Globus pallidus (tissue), 1 donor: Measurements from ENCODE around the gene SENP7.
"Not testable (repeated sequence)": the region's sequence is repeated elsewhere in the genome, so short reads cannot be mapped to it uniquely, and the experiment has no call there.

Source experiments
- DNase-seq: peaks from one replicate; pipeline ENCODE4 v3.0.0-alpha.2; 2015; ENCODE audit warnings: low spot score

The SENP7 gene

DNA sequence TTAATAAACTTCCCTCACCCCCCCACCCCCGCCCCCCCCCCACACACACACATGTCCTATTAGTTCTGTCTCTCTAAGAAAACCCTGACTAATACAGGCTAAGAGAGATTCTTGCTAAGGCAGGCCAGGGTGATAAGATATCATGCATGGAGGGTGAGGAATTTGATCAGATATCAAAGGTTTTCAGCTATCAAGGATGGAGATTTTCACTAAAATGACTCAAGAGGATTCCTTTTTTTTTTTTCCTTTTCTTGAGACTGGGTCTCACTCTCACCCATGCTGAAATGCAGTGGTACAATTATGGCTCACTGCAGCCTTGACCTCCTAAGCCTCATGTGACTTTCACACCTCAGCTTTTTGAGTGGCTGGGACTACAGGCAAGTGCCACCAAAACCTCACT, 14.9 kb upstream of the SENP7 start:
- no peak for DNase-seq

DNA sequence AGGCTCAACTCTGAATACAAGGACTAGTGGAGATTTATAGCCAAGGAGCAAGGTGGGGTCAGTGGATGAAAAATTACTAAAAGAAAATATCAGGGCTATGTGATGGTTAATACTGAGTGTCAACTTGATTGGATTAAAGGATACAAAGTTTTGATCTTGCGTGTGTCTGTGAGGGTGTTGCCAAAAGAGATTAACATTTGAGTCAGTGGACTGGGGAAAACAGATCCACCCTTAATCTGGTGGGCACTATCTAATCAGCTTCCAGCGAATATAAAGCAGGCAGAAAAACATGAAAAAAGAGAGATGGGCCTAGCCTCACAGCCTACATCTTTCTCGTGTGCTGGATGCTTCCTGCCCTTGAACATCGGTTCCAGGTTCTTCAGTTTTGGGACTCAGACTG, 14.4 kb upstream of the SENP7 start:
- no peak for DNase-seq

DNA sequence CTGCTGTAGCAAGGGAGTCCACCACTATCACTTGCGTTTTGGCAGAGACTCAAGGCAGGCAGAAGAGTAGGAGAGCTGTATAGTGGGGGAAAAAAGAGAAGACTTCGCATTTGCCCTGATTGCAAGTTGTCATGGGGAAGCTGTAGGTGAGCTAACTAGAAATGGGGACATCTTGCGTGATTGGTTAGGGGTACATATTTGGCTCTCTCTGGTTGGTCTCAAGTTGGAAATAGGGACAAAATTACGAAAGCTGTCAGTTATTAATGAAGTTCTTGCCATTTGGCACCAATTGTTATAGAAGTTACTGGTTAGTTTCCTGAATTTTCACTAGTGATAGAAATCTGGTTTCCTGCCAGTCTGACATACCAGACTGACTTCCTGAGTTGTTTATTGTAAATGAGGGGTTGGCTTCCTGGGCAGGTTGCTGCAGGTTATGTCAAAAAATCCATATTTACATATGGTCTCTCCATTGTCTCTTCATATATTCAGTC, 8.2 kb upstream of the SENP7 start:
- no peak for DNase-seq

DNA sequence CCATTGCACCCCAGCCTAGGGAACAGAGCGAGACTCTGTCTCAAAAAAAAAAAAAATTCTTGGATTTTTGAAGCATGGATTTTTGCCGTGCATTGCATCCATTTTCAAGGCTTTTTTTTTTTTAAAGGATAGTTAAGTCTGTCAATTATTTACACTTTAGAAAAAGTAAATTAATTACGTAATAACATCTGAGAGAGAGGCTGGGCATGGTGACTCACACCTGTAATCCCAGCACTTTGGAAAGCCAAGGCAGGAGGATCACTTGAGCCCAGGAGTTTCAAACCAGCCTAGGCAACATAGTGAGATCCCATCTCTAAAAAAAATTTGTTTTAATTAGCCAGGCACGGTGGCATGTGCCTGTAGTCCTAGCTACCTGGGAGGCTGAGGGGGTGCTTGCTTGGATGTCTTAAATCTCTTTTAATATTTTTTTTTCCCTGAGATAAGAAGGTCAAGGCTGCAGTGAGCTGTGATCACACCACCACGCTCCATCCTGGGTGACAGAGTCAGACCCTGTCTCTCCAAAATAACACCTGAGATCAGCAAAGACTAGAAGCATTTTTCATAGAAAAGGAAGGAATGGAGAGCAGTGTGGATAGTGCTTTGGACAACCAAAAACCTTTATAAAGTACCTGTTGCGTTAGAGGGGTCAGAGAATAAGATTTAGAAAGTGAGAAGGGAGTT, 6.8 kb upstream of the SENP7 start:
- no peak for DNase-seq

DNA sequence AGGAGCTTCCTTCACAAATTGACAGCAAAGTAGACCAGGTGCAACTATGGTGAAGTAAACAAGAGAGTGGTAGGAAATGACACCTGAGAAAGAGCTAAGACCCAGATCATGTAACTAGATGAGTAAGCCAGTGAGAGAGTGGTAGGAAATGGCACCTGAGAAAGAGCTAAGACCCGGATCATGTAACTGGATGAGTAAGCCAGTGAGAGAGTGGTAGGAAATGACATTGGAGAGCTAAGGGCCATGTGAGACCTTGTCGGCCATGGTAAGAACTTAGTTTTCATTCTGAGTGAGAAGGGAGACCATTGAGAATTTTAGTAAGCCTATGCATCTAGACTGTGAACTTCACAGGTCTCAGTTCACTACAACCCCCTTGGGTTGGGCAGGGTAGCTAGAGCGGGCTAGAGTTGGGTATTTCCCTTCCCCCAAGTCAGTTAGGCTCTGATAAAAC, 5.4 kb upstream of the SENP7 start:
- no peak for DNase-seq

DNA sequence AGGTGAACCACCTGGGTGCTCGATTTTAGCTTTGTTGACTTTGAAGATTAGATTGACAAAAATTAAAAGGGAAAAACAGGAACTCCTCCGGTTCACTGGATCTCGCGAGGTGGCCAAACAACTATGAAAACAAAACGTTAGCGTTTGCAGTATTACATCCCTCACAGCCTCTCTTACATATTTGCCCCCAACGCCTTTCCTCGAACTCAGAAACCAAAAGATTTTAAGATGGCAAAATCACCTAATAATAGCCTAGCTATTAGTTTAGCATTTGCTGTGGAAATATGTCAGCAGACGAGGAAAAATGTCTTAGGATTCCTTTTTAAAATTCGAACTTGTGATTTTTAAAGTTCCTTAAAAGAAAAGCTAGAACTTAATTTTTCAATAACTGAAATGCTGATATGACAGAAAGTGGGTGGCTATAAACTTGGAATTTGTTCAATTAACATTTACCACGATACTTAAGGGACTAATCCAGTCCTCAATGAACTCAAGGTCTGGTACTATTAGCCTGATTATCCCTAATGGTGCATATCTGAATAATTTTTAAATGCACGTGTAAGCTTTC, 491 bp upstream of the SENP7 start:
- no peak for DNase-seq

DNA sequence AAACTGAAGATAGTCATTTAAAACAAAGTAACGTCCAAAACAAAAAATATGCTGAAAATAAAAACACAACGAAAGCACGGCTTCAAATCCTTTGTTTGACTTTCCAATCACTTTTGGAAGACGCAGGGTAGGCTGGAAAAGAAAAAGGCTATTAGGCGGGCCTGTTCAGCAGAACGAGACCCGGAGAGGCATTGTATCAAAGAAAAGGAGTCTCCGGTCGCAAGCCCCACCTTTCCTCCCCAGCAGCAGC, 691 bp downstream of the SENP7 start:
- no peak for DNase-seq

DNA sequence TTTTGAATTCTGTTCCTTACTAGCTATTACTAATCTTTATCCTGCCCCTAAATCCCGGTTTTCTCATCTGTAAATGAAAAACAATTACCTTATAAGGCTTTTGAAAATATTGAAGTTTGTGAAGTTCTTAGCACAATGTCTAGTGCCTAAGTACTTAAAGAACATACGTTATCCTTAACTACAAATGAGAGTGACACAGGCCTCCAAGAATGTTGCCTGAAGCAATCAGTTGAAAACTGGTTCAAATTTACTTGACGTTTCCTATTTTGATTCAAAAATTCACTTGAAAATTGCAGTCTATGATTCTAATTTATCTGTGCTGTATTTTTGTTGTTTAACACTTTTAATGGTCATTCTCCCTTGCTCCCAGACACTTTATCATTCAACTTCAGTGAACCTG, 3.2 kb downstream of the SENP7 start:
- DNase-seq = no peak

DNA sequence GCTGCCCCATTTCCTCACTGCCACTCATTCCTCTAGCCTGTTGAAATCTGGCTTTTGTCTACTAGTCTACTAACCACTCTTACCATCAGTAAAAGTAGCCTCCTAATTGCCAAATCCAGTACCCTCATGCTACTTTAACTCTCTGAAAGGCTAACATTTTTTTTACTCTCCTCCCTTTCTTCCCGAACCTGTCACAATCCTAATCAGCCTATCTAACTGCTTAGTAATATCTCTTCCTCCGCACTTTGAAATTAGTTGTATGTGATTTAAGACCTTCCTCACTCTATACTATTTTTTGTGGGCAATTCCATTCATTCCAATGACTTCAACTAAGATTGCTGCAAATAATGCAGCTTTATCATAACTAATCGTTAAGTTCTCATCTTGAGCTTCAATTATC, 3.7 kb downstream of the SENP7 start:
- DNase-seq = no peak

DNA sequence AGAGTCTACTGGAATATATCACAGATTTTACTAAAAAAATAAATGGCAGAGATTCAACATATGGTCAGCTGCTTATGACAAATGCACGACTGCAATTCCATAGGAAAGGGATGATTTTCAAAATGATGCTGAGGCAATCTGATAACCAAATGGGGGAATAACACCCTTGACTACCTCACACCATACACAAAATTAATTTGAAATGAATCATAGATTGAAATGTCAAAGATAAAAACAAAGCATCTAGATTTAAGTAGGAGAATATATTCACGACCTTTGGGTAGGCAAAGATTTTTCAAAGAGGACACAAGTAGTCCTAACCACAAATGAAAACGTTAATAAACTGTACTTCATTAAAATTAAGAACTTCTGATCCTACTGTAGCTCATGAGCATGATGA, 11.2 kb downstream of the SENP7 start:
- no peak for DNase-seq

DNA sequence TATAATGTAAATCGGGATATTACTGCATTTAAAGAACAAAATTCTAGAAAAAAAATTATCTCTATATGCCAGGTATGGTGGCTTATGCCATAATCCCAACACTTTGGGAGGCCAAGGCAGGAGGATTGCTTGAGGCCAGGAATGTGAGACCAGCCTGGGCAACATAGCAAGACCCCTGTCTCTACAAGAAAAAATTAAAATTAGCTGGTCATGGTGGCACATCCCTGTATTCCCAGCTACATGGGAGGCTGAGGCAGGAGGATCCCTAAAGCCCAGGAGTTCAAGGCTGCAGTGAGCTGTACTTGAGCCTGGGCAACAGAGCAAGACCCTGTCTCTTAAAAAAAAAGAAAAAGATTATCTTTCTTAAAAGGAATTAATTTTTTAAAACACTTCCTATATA, 12.8 kb downstream of the SENP7 start:
- no peak for DNase-seq

DNA sequence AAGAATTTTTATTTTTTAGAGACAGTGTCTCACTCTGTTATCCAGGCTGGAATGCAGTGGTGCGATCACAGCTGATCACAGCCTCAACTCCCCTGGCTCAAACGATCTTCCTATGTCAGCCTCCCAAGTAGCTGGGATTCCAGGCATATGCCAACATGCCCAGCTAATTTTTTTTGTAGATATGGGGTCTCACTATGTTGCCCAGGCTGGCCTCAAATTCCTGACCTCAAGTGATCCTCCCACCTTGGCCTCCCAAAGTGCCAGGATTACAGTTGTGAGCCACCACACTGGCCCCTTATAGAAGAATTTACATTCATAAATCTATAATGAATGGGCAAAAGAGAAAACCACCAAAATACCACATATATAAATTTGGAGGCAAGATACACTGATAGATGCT, 15.2 kb downstream of the SENP7 start:
- DNase-seq = no peak

DNA sequence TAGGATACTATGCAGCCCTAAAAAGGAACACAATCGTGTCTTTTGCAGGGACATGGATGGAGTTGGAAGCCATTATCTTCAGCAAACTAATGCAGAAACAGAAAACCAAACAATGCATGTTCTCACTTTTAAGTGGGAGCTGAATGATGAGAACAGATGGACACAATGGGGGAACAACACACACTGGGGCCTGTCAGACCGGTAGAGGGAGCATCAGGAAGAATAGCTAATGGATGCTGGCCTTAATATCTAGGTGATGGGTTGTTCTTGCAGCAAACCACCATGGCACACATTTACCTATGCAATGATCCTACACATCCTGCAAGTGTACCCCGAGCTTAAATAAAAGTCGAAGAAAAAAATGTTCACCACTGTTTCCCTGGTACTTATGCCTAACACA, 17.5 kb downstream of the SENP7 start:
- DNase-seq = no peak

DNA sequence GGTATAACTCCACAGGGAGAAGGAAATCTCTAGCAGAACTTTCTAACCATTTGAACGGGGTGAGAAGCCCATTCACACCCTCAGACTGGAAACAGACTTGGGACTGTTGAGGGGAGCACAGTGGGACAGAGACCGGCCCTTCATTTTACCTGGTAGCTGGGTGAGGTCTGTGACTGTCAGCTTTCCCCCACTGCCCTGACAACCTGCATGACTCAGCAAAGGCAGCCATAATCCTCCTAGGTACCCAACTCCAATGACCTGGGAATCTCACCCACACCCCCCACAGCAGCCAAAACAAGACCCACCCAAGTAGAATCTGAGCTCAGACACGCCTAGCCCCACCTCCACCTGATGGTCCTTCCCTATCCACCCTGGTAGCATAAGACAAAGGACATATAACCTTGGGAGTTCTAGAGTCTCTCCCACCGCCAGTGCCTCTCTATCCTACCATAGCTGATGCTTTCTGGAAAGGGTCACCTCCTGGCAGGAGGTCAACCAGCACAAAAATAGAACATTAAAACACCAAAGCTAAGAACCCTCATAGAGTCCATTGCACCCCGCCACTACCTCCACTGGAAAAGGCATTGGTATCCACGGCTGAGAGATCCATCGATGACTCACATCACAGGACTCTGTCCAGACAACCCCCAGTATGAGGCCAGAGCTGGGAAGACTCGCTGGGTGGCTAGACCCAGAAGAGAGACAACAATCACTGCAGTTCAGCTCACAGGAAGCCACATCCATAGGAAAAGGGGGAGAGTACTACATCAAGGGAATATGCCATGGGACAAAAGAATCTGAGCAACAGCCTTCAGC, 28.0 kb downstream of the SENP7 start:
- DNase-seq = no peak

DNA sequence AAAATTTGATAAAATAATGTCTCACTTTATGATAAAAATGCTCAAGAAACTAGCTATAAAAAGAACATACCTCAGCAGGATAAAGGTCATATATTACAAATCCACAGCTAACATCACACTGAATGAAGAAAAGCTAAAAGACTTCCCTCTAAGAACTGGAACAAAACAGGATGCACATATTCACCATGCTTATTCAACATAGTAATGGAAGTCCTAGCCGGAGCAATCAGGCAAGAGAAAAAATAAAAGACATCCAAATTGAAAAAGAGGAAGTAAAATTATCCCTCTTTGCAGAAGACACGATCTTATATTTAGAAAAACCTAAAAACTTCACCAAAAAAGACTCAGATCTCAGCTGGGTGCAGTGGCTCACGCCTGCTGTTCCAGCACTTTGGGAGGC, 34.0 kb downstream of the SENP7 start:
- no peak for DNase-seq

DNA sequence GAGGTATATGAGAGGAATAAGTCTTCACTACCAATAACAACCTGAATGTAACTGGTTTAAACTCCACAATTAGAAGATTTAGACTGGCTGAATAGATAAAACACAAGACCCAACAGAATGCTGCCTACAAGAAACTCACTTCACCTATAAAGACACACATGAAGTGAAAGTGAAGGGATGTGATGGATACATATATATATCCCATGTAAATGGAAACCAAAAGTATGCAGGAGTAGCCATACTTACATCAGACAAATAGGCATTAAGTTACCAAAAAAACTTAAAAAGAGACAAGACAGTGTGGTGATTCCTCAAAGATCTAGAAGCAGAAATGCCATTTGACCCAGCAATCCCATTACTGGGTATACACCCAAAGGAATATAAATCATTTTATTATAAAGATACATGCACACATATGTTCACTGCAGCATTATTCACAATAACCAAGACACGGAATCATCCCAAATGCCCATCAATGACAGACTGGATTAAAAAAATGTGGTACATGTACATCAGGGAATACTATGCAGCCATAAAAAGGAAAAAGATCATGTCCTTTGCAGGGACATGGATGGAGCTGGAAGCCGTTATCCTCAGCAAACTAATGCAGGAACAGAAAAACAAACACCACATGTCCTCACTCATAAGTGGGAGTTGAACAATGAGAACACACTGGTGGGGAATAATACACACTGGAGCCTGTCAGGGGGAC, 38.0 kb downstream of the SENP7 start:
- not testable (repeated sequence) for DNase-seq

DNA sequence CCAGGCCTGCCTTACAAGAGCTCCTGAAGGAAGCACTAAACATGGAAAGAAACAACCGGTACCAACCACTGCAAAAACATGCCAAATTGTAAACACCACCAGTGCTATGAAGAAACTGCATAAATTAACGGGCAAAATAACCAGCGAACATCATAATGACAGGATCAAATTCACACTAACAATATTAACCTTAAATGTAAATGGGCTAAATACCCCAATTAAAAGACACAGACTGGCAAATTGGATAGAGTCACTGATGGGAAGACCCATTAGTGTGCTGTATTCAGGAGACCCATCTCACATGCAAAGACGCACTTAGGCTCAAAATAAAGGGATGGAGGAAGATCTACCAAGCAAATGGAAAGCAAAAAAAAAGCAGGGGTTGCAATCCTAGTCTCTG, 44.3 kb downstream of the SENP7 start:
- DNase-seq = not testable (repeated sequence)

DNA sequence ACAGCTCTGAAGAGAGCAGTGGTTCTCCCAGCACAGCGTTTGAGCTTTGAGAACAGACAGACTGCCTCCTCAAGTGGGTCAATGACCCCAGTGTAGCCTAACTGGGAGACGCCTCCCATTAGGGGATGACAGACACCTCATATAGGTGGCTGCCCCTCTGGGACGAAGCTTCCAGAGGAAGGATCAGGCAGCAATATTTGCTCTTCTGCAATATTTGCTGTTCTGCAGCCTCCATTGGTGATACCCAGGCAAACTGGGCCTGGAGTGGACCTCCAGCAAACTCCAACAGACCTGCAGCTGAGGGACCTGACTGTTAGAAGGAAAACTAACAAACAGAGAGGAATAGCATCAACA, 45.7 kb downstream of the SENP7 start:
- not testable (repeated sequence) for DNase-seq

DNA sequence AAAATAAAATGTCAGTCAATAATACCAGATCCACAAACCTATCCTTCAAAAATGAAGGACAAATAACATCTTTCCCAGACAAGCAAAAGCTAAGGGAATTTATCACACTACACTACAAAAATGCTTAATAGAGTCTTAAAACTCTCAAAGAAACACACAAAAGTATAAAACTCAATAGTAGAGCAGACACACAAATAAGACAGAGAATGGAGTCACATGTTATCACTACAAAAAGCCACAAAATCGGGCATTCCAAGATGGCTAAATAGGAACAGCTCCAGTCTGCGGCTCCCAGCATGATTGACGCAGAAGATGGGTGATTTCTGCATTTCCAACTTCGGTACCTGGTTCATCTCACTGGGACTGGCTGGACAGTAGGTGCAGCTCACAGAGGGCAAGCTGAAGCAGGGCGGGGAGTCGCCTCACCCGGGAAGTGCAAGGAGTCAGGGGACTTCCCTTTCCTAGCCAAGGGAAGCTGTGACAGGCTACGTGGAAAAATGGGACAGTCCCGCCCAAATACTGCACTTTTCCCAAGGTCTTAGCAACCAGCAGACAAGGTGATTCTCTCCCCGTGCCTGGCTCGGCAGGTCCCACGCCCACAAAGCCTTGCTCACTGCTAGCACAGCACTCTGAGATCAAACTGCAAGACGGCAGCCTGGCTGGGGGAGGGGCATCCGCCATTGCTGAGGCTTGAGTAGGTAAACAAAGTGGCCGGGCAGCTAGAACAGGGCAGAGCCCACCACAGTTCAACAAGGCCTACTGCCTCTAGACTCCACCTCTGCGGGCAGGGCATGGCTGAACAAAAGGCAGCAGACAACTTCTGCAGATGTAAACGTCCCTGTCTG, 46.3 kb downstream of the SENP7 start:
- DNase-seq = no peak

DNA sequence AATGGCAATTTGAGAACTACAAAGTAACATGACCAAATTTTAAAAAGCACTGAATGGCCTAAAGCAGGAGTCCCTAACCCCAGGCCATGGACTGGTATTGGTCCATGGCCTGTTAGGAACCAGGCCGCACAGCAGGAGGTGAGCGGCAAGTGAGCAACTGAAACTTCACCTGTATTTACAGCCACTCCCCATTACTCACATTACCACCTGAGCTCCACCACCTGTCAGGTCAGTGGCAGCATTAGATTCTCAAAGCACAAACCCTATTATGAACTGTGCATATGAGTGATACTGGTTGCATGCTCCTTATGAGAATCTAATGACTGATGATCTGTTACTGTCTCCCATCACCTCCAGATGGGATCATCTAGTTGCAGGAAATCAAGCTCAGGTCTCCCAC, 48.8 kb downstream of the SENP7 start:
- no peak for DNase-seq

DNA sequence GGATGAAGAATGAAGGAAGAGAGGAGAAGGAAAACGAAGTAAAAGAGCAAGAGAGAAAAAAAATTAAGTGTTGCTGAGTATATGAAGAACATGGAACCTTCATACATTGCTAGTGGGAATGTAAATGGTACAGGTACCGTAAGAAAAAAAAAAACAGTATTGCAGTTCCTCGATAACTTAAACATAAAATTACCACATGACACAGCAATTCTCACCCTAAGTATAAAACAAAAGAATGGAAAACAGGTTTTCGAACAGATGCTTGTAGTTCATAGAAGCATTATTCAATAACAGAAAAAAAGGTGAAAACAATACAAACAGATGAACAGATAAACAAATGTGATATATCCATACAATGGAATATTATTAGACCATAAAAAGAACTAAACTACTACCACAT, 51.6 kb downstream of the SENP7 start:
- DNase-seq = no peak

DNA sequence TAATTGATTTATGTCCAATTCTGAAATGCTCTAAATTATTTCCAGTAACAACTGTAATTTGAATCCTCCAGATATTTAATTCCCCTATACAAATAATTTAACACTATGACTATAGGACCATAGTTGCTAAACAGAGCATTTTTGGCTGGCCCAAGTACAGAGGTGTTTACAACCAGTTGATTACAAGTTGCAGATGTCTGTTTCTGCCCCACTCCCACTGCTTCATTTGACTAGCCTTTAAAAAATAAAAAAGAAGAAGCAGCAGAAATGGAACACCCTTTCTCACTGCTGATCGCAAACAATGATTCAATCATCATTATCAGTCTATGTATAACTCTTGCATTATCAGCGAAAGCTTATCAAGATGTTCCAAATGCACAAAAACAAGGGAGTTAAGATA, 54.6 kb downstream of the SENP7 start:
- DNase-seq = no peak
